ENCODE measurements around the gene REC8.

The REC8 gene

DNA sequence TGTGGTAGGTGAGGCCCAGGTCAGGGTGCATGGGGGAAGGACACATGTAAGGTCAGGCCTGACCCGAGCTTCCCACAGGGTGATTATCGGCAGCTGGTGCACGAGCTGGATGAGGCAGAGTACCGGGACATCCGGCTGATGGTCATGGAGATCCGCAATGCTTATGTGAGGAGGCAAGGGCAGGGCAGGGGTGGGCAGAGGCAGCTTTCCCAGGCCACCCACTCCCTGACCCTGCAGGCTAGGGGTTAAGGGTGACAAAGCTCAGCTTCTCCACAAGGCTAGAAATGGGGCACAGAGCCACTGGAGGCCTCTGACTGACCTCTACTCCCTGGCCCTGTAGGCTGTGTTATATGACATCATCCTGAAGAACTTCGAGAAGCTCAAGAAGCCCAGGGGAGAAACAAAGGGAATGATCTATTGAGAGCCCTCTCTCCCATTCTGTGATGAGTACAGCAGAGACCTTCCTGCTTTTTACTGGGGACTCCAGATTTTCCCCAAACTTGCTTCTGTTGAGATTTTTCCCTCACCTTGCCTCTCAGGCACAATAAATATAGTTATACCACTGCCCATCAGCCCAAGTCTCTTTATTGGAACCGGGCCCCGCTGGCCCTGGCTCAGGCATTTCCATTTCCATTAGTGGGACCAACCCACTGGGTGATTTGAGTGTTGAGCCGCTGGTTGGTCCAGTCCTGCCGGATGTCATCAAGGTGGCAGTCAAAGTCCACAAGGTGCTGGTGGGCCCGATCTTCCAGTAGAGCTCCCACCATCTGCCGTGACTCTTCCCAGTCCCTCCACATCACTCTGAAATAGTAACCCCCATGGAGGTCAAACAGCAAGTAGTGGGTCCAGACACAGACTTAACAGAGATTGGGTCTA, 33.2 kb upstream of the REC8 start:
- no peak for DNase-seq (ENCODE audit: low read depth)

DNA sequence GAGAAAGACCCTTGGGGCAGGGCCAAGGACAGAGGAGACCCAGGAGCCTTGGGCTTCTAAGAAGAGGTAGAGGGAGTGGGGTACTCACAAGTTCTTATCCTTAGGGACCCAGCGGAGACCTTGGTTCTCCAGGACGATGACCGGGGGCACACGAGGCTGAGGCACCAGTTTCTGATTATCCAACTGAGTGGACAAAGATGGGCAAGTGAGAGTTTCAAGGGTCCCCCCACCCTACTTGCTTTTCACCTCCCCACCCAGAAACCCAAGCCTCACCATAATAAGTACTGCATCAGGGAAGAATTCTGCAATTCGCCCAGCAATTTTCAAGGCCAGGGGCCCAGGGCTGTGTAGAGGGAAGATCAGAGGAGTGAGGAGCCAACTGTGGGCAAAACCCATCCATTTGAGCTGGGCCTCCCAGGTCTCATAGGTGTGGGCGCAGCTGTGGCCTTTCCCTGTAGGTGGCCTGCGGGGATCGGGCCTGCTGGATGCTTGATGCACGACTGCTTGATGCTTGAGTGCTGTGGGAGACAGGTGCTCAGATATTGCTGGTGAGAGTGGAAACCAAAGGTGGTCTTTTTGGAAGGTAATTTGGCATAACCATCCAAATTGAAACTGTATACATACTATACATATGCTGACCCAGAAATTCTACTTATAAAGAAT, 32.5 kb upstream of the REC8 start:
- no peak for DNase-seq (ENCODE audit: low read depth)

DNA sequence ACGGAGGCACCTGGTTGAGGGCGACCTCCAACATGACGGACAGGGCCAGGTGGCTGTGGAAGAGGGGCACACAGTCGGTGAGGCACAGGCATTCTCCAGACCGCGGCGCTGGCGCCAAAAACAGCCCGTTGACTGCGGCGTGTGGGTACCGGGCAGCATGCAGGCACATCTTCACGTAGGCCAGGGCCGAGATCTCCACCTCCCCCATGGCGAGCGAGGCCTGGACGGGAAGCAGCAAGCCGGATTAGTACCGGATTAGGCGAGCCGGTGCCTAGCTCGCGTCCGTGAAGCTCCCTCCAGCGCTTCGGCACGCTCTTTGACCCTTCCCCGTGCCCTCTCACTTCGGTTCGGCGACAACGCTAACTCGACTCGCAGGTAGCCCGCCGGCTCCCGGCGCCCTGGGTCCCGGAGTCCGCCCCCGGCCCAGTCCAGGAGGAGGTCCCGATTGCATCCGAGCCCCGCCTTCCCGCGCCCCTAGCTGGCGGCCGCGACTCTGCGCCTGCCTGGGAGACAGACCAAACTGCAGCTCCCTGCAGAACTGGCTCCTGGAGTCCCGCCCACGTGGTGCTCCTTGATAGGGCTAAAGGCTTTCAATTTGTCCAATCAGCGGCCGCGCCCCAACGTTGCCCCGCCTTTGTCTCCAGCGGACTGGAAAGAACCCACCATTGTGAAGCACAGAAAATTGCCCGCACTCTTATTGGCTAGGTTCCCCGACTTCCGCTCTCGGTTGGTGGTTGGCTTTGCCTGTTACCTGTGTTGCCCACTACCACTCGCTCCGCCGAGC, 30.6 kb upstream of the REC8 start, which contains the start of gene EMC9:
Gene EMC9 (minus strand): TSS at position 495 of the 784 bp plus-strand sequence. CDS start 287 bp downstream, at position 208.
- DNase-seq (ENCODE audit: low read depth) = peak; percentile 99

DNA sequence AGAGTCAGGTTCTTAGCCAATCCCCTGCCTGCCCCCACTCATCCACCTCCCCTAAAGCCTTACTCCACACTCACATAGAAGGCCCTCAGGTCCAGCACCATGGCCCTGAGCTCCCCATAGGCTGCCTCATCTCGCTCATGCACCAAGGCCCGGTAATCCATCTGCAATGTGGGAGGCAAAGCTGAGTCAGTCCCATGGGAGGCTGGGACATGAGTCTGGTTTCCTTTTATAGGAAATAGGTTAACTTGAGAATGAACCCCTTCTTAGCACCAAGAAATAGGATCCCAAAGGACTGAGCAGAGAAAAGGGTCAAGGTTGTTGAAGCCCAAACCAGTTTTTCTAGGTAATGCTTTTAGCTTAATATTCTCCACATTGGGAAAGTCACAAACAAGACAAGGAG, 28.4 kb upstream of the REC8 start:
- DNase-seq (ENCODE audit: low read depth) = no peak

DNA sequence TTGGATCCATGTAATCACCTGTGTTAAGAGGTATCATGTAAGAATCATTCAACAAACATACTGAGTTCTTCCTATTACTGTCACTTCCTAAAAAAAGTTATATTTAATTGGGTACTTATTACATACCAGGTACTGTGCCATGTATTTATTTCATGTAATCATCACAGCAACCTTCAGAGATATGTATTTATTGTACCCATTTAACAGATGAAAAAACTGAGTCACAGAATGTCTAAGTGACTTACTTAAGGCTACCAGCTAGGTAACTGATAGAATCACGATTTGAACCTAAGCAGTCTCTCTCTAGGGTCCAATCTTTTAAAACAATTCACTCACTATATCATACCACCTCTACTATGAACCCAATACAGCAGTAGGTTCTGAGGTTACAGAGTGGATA, 27.4 kb upstream of the REC8 start:
- no peak for DNase-seq (ENCODE audit: low read depth)

DNA sequence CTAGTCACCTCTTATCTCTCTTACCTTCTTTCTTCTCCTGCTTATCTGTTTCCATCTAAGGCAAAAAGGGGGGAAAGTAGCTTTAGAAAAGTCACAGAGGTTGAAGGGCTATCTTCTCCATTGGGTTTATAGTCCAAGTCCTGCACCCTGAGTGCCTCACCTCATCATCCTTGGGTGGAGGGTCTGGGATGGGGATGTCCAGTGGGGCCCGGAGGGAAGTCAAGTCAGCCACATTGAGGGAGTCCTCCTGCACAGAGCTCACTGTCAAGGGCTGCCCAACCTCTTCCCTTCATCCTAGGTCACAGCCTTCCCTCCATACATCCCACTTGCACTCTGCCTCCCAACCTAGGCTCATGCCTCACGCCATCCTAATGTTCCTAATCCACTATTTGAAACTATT, 26.7 kb upstream of the REC8 start:
- DNase-seq (ENCODE audit: low read depth) = no peak

DNA sequence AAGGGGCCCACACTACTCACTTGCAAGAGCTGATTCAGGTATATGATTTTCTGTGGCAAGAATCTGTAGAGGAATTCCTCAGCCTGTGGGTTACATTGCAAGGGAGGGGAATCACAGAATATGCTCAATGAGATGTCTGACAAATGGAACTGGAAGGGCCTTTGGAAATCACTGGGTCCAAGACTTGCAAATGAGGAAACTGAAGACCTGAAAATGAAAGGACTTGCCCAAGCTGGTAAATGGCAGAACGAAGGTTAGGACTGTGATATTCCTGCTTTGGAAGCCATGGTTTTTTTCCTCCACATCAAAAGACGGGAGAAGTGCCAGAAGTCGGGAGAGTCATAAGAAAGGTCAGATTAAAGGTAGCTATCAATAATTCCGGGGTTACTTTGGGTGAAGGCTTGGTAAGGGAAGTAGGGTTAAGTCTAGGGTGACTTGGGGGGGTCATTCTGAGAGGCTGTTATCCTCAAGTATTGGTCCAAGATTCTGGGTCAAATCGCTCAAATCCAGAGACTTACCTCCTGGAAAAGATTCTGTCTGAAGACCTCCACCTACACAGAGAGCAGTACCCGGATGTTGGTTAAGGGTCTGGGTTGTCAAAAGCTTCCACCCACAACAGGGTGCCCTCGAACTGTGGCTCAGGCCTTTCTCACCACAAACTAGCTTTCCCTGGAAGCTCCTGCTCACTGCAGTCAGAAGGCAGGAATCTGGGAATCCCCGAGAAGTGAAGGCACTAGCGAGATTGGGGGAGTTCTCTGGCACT, 26.0 kb upstream of the REC8 start:
- DNase-seq (ENCODE audit: low read depth) = peak; percentile 22

DNA sequence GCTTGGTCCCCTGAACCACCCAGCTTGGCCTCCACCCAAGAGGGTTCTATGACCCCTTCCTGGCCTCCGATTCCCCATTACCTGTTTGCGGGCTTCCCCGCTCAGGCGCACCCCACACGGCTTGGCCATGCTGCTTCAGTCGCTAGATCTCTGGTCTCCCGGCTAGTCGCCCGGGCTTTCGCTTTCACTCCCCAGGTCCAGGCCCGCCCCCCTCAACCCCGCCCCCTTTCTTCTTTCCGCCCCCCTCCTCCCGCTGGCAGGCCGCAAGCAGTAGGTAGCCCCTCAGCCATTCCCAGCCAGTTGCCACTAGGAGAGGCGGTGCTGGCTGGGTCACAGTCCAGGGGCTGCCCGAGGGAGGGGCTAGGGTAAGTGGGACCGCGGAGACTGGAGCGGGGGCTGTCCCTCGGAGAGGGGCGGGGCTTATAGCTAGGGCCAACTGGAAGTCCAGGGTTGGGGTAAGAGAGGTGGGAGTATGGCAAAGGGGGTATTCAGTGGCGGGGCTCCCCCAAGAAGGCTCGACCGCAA, 25.4 kb upstream of the REC8 start, which contains the start of gene PSME2:
Gene PSME2 (minus strand): TSS at position 158 of the 525 bp plus-strand sequence. CDS start 29 bp downstream, at position 129.
- DNase-seq (ENCODE audit: low read depth) = peak; percentile 97

DNA sequence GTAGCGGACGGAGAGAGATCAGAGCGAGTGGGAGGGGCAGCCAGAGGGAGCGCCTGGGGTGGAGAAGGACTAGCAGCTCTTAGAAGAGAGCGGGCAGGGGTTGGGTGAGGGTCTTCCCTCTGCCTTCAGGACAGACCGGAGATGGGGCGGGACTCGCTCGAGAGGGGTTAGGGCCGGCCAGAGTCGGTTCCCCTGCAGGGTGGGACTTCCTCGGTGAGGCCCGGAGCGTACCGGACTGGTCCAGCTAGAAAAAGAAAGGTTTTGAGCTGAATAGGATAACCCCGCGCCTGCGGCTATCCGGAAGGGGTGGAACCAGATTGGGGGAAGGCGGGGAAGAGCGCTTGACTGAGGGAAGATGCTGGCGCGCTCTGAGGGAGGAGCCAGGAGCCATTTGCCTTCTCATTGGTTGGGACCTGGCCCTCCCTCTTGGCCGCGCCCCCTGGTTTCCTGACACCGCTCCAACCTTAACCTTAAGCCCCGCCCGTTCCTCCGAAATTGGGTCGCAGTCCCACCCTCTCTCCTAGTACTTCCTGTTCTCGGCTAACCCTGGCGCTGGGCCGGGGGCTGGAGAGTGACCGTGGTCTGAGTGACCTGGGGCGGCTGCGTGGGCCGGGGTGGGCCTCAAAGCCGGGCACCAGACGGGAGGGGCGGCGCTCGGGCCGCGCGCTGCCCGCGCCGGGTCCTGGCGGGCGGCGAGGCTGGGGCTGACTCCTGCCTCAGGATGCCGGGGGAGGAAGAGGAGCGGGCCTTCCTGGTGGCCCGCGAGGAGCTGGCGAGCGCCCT, 24.7 kb upstream of the REC8 start, which contains the start of gene RNF31:
Gene RNF31 (plus strand): TSS at position 521 of the 783 bp plus-strand sequence. CDS start 201 bp downstream, at position 722.
- peak; percentile 99 for DNase-seq (ENCODE audit: low read depth)

DNA sequence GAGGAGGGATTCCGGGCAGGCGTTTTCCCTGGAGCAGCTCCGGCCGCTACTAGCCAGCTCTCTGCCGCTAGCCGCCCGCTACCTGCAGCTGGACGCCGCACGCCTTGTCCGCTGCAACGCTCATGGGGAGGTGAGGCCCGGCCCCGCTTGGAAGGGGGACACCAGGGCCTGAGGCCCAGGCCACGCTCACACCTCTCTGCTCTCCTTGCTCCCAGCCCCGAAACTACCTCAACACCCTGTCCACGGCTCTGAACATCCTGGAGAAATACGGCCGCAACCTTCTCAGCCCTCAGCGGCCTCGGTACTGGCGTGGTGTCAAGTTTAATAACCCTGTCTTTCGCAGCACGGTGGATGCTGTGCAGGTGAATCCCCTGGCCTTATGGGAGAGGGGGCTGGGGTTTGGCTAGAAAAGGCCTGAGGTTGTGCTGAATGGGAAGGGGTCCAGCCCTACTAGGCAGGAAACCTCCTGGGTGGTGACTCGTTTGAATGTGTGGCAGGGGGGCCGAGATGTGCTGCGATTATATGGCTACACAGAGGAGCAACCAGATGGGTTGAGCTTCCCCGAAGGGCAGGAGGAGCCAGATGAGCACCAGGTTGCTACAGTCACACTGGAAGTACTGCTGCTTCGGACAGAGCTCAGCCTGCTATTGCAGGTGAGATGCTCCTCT, 24.0 kb upstream of the REC8 start:
- DNase-seq (ENCODE audit: low read depth) = no peak

DNA sequence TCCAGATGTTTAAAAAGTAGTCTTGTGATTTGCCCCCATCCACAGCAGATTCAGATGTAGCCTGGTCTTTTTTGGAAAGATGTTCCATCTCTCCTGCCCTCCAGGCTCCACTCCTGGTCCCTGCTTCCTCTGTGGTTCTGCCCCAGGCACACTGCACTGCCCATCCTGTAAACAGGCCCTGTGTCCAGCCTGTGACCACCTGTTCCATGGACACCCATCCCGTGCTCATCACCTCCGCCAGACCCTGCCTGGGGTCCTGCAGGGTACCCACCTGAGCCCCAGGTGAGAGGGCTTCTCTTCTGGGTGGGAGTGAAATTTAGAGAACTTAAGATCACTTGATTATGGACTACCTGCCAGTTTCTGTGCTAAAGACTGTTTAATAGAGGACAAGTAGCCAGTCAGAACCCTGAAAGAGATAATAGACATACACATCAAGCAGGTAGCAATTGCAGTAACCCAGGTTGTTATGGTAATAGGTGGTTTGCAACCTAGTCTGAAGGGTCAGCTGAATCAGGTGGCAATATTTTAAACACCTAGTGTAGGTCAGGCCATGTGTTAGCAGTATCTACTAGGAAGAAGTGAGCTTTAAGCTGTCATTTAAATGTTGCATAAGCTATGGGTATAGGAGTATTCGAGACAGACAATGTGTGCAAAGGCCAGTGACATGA, 22.4 kb upstream of the REC8 start:
- no peak for DNase-seq (ENCODE audit: low read depth)

DNA sequence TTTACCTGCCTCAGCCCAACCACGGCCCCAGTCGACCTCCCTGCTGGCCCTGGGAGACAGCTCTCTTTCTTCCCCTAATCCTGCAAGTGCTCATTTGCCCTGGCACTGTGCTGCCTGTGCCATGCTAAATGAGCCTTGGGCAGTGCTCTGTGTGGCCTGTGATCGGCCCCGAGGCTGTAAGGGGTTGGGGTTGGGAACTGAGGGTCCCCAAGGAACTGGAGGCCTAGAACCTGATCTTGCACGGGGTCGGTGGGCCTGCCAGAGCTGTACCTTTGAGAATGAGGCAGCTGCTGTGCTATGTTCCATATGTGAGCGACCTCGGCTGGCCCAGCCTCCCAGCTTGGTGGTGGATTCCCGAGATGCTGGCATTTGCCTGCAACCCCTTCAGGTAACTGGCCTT, 21.8 kb upstream of the REC8 start:
- DNase-seq (ENCODE audit: low read depth) = no peak

DNA sequence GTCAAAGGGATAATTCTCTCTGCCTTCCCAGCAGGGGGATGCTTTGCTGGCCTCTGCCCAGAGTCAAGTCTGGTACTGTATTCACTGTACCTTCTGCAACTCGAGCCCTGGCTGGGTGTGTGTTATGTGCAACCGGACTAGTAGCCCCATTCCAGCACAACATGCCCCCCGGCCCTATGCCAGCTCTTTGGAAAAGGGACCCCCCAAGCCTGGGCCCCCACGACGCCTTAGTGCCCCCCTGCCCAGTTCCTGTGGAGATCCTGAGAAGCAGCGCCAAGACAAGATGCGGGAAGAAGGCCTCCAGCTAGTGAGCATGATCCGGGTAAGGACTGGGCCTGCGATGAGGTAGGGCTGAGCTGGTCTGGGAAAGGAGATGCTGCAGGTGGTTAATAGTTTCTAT, 21.3 kb upstream of the REC8 start:
- no peak for DNase-seq (ENCODE audit: low read depth)

DNA sequence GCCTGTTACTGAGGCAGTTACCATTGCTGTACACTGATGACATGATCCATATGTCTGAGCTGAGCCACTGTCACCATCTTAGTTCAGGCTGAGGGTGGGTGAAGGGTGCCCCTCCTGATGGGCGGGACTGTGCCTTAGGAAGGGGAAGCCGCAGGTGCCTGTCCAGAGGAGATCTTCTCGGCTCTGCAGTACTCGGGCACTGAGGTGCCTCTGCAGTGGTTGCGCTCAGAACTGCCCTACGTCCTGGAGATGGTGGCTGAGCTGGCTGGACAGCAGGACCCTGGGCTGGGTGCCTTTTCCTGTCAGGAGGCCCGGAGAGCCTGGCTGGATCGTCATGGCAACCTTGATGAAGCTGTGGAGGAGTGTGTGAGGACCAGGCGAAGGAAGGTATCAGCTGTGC, 20.9 kb upstream of the REC8 start:
- no peak for DNase-seq (ENCODE audit: low read depth)

DNA sequence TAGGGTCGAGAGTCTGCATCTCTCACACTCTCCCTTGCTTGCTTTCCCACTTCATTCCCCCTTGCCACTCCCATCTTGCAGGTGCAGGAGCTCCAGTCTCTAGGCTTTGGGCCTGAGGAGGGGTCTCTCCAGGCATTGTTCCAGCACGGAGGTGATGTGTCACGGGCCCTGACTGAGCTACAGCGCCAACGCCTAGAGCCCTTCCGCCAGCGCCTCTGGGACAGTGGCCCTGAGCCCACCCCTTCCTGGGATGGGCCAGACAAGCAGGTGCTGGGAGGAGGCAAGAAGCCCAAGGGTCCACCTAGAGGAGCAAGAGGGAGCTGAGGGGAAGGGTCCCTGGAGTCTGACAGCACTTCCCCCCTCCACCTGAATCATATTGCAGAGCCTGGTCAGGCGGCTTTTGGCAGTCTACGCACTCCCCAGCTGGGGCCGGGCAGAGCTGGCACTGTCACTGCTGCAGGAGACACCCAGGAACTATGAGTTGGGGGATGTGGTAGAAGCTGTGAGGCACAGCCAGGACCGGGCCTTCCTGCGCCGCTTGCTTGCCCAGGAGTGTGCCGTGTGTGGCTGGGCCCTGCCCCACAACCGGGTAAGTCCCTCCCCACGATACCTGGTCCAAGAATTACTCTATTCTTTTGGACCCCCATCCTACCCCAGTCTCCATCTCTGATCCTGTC, 20.3 kb upstream of the REC8 start:
- no peak for DNase-seq (ENCODE audit: low read depth)

DNA sequence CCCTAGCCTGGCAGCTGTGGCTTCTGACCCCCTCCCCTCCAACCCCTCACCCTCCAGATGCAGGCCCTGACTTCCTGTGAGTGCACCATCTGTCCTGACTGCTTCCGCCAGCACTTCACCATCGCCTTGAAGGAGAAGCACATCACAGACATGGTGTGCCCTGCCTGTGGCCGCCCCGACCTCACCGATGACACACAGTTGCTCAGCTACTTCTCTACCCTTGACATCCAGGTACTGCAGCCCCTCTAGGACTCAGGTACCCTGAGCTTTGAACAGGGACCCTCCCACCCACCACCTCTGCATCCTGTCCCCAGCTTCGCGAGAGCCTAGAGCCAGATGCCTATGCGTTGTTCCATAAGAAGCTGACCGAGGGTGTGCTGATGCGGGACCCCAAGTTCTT, 16.8 kb upstream of the REC8 start:
- DNase-seq (ENCODE audit: low read depth) = no peak

DNA sequence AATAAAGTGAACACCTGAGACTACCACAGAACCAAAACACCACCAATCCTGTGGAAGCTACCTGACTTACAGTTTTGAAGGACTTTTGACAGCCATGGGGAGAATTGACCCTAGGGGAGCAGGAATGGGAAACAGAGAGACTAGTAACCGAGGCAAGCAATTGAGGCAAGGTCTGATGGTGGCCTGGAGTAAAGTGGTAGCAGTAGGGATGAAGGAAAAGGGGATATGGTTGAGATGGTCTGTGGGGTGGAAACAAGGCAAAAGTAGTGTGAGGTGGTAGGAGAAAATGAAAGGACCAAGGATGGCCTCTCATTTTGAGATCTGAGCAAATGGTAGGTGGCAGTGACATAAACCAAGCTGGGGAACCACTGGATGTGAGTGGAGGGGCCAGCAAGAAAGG, 15.0 kb upstream of the REC8 start:
- DNase-seq (ENCODE audit: low read depth) = no peak

DNA sequence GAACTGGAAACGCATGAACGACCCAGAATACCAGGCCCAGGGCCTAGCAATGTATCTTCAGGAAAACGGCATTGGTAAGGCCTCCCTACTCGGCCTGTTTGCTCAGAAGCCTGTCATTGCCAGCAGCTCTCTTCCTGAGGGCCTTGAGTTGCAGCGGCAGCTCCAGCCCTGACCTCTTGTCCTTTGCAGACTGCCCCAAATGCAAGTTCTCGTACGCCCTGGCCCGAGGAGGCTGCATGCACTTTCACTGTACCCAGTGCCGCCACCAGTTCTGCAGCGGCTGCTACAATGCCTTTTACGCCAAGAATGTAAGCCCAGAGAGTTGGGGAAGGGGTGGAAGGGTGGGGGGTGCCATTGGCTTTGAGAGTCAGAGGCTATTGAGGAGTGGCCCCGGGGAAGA, 14.5 kb upstream of the REC8 start:
- DNase-seq (ENCODE audit: low read depth) = no peak
